Measurements from ENCODE around the gene ACTMAP.
"Not testable (repeated sequence)": the region's sequence is repeated elsewhere in the genome, so short reads cannot be mapped to it uniquely, and the experiment has no call there.

ACTMAP gene, protein sequence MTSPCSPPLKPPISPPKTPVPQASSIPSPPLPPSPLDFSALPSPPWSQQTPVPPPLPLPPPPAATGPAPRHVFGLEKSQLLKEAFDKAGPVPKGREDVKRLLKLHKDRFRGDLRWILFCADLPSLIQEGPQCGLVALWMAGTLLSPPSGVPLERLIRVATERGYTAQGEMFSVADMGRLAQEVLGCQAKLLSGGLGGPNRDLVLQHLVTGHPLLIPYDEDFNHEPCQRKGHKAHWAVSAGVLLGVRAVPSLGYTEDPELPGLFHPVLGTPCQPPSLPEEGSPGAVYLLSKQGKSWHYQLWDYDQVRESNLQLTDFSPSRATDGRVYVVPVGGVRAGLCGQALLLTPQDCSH

DNA sequence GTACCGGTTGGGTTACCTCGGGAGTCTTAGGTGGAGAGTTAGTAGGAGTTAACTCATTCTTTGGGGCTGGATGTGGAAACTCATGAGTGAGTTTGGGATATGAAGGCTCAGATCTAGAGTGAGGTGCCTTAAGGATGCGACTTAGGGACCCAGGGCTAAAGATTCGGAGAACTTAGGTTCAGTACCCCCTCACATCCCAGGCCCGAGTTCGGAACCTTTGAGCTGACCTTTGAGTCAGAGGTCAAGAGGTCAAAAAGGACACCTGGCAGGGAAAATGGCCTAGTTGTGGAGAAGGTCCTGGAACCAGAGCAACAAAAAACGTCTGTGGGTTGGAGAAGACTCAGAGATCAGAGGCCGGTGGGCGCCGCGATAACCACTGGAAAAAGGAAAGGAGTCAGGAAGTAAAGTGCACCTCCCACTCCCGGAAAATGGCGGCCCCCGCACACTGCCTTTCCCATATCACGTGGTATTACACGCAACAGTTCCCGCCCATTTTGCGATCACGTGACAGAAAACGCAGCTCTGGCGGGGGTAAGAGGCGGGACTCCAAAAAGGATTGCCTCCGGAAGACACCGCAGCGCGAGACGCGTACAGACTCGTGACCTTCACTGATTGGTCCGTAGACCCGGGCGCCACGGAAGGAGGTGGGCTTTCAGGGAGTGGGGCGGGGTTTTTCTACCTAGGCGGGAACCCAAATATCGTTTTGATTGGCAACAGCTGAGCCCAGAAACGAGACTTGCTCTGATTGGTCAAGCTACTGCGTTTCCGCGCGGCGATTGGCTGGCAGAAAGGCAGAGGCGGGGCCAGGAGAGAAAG, at the start of gene ACTMAP:
Gene ACTMAP (minus strand): TSS at position 420 of the 816 bp plus-strand sequence. CDS start 674 bp downstream, outside the sequence.
- DNase-seq: peak; percentile 100

DNA sequence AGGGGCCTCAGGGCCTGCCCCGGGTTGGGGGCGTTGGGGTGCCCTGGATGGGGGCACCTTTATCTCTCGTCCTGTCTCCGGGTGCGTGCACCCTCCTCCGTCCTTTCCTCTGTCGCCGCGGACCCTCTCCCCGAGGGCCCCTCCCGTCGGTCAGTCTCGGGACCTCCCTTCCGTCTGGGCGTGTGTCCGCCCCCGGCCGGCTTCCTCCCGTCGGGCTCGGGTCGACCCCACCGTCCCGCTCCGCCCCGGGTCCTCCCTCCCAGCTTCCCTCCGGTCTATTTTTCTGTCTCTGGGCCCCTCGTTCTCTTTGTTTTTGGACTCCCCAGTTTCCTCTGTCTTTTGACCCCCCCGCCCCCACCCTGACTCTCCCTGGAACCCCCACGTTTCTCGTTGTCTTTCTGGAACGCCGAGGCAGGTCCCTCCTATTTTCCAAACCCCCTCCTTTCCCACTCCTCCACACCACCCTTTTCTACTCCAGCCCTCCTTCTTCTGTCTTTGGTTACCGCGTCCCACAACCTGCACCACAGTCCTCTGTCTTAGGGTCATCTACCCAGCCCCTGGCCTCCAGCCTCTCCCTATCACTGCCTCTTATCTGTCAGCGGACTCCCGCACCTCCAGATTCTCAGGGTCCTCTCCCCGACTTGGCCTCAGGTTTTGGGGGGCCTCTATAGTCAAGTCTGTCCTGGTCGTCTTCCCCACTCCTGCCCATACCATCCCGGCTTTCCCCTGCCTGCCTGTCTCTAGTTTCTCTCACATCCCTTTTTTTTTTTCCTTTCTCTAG, 49.5 kb upstream of the ACTMAP start:
- DNase-seq: no peak

GRCh38 chr19:40798683-40799557, 48.6 kb upstream of the ACTMAP start, which contains the start of gene EGLN2:
Gene EGLN2, plus strand, starts transcription at chr19:40799191. Its CDS starts 1,382 bp downstream, at chr19:40800573.
- peak; percentile 99 for DNase-seq

GRCh38 chr19:40797963-40798682, 47.8 kb upstream of the ACTMAP start:
- DNase-seq: no peak

DNA sequence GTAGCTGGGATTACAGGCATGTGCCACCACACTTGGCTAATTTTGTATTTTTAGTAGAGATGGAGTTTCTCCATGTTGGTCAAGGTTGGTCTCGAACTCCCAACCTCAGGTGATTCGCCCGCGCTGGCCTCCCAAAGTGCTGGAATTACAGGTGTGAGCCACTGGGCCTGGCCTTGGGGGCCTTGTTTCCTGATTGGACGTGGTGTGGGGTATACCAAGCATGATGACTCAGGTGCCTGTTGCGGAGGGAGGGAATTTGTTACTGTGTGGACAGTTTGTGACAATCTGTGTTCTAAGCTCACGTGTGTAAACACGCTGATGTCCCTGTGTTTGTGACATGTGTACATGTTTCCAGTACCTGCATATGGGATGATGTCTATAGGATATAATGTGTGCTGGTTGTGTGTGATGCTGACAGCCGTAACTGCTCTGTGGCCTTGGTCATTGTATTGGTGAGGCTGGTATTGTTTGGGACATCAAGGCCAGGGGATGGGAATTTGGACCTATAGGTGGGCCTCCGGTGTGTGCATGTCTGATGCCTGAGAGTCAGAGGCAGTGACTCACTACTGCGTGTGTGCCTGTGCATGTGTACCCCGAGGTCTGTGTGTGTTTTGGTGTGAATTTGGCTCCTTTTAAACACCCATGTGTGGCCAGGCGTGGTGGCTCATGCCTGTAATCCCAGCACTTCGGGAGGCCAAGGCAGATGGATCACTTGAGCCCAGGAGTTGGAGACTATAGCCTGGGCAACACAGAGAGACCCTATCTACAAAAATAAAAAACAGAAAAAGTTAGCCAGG, 47.1 kb upstream of the ACTMAP start:
- DNase-seq: no peak

DNA sequence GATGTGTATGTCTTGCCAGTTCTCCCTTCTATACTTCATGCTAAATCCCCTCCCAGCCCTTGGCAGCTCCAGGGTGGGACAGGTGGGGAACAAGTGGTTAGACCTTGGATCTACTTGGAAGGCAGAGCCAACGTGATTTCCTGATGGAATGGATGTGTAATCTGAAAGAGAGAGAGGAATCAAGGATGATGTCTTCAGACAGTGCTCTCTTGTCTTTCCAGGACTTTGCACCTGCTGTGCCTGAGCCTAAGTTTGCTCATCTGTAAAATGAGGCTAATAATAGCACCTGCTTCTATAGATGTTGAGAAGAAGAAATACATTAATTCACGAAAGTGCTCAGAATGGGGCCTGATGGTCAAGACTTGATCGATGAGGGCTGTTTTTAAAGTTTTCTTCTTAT, 41.7 kb upstream of the ACTMAP start:
- no peak for DNase-seq

DNA sequence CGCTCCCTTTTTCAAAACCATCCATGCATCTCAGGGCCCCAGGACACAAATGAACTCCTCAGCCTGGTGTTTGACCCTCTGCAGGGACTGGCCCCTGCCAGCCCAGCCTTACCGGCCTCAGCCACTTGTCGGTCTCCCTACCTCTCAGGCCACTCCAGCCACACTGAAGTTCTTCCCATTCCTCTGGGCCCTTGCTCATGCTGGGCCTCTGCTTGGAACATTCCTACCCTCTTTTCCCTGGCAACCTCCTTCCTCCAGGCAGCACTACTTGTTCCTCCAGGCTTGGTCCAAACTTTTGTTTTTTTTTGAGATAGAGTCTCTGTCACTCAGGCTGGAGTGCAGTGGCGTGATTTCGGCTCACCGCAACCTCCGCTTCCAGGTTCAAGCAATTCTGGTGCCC, 41.1 kb upstream of the ACTMAP start:
- no peak for DNase-seq

DNA sequence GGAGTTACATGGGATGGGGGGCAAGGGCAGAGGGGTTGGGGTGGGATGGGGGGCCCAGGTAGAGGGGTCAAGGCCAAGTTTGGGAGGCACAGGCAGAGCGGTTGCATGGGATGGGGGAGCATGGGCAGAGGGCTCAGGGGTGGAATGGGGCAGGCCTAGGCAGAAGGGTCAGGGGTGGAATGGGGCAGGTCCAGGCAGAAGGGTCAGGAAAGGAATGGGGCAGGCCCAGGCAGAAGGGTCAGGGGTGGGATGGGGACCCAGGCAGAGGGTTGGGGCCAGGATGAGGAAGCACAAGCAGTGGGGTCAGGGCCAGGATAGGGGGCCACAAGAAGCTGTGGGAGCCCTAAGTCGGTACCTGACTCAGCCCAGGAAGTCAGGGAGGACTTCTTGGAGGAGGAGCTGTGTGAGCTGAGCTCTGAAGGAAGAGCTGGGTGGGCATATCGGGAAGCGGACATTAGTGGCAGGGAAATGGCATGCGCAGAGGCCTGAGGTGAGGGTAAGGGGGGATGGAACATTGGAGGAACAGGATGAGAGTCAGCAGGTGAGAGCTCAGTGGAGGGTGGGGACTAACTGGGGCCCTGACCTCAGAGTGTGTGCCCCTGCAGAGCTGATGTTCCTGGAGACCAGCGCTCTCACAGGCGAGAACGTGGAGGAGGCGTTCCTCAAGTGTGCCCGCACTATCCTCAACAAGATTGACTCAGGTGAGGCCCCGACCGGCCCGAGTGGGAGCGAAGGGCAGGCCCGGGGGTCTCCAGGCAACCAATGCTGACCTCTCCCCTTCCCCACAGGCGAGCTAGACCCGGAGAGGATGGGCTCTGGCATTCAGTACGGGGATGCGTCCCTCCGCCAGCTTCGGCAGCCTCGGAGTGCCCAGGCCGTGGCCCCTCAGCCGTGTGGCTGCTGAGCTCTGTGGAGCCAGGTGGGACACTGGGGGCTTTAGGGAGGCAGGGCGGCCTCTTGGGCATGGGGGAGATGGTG, 36.1 kb upstream of the ACTMAP start:
- no peak for DNase-seq

DNA sequence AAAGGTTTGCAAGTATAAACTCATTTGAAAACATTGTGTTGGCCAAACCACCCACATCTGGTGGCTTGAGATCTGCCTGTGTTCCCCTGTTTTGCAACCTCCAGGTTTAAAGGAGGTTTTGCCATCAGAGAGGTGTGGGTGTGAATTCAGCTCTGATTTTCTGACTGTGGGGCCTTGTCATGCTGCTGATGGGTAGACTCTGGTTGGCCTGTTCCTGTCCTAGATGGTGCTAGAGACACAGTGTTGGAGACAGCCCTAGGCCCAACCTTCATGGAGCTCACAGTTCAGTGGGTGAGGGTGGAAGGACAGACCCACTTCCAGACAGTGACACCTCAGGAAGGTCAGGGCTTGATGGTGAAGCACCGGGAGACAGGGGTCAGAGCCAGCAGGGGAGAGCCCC, 35.2 kb upstream of the ACTMAP start:
- DNase-seq: no peak

DNA sequence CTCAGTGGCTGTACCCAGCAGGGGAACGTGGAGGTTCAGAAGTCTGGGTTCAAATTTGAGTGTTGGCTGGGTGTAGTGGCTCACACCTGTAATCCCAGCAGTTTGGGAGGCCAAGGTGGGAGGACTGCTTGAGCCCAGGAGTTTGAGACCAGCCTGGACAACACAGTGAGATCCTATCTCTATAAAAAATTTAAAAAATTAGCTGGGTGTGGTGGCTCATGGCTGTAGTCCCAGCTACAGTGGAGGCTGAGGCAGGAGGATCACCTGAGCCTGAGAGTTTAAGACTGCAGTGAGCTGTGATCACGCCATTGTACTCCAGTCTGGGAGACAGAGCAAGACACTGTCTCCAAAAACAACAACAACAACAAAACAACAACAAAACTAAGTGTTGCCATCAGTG, 33.9 kb upstream of the ACTMAP start:
- DNase-seq: not testable (repeated sequence)

- DNase-seq: no peak
Observed at GRCh38 chr19:40783711-40784110, 33.4 kb upstream of the ACTMAP start.

DNA sequence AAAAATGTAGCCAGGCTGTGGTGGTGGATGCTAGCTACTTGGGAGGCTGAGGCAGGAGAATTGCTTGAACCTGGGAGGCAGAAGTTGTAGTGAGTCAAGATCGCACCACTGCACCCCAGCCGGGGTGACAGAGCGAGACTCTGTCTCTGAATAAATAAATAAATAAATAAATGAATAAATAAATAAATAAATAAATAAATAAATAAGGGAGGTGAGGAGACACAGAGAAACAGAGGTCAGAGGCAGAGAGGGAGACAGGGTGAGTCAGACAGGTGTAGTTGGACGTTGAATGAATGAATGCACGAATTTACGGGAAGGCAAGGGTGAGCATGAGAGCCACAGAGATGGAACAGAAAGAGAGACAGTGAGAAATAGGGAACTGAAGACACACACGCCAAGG, 30.9 kb upstream of the ACTMAP start:
- DNase-seq: no peak

DNA sequence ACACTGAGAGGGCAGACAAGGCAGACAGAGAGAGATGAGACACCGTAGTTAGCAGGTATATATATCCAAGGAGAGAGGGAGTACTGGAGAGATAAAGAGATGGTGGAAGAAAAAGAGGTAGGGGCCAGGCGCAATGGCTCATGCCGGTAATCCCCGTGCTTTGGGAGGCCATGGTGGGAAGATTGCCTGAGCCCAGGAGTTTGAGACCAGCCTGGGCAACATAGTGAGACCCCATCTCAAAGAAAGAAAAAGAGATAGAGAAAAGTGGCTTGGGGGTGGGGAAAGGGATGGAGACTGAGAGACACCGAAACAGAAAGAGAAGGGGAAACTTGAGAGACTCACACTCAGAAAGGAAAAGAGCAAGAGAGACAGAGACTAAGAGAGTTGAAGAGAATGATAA, 30.3 kb upstream of the ACTMAP start:
- no peak for DNase-seq

DNA sequence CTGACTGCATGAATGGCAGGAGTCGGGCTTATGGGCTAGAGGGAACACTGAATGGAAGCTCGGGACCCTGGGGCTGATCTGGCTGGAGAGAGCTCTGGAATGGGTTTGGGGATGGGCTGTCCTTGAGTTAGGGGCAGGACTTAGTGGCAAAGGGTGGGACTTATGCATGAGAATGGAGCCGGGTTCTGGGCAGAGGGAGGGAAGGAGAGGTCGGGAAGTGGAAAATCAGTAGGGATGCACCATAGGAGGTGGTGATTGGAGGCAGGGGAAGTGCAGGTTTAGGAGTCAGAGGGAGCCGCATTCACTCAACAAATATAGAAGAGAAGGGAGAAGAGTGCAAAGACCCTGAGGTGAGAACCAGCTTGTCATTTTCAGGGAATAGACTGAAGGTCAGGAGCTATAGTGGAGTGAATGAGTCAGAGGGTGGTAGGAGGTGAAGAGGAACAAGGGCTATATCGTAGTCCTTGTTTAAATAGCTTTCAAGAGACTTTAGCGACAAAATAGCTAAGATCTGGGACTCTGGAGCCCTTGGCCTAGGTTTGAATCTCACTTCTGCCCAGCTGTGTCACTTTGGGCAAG, 28.5 kb upstream of the ACTMAP start:
- DNase-seq: no peak

DNA sequence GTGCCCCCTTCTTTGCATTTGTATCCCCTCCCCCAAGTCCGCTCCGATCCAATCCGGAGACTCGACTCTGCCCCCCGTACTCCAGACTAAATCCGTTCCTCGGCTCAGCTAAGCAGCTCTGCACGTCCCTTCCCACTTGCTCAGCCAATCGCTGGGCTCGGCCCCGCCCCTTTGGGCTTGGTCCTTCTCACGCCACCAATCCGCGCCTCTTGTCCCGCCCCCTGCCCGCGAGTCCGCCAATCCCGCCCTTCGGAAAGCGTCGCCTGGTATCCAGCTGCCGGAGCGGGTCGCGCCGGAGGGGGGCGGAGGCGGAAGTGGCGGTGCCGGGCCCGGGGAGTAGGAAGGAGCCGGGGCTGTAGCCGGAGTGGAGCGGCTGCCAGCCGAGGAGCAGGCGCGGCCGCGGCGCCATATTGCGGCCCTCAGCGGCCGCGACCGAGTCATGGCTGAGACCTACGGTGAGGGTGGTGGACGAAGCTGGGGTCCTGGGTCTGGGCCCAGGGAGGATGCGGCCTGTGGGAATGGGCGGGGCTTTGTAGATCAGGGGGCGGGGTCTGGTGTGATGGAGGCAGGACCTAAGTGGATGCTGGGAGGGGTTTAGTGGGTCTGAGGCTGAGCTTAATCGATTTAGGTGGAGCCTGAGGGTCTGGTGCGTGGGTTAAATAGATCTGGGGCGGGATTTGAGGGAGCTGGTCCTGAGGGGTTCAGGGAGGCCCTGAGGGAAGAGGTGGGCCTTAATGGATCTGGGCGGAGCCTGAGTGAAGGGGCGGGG, 27.8 kb upstream of the ACTMAP start, which contains the start of gene RAB4B:
Gene RAB4B (plus strand): TSS at position 311 of the 769 bp plus-strand sequence. CDS start 129 bp downstream, at position 440.
- peak; percentile 99 for DNase-seq

GRCh38 chr19:40777645-40777936, 27.3 kb upstream of the ACTMAP start:
- DNase-seq: no peak

- DNase-seq: peak; percentile 88
Observed at GRCh38 chr19:40776932-40777644, 26.8 kb upstream of the ACTMAP start.

DNA sequence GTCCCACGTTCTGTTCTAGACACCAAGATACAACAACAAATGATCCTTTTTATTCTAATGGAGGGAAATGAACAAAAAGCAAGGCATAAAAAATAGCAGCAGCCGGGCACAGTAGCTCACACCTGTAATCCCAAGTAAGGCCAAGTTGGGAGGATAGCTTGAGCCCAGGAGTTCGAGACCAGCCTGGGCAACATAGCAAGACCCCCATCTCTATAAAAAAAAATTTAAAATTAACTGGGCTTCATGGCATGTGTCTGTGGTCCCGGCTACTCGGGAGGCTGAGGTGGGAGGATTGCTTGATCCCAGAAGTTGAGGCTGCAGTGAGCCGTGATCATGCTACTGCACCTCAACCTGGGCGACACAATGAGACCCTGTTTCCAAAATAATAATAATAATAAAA, 26.1 kb upstream of the ACTMAP start:
- no peak for DNase-seq
